HG02610 (cell line): ENCODE measurements around the gene CCDC102B.
"Not testable (repeated sequence)": the region's sequence is repeated elsewhere in the genome, so short reads cannot be mapped to it uniquely, and the experiment has no call there.

Experiments used
- ATAC-seq: cut with Tn5 transposase; IDR thresholded peaks from one replicate; pipeline ENCODE4 v1.9.1; 2021; ENCODE audit warnings: mild to moderate bottlenecking, moderate library complexity; ENCODE audit not compliant: unreplicated experiment

CCDC102B gene

DNA sequence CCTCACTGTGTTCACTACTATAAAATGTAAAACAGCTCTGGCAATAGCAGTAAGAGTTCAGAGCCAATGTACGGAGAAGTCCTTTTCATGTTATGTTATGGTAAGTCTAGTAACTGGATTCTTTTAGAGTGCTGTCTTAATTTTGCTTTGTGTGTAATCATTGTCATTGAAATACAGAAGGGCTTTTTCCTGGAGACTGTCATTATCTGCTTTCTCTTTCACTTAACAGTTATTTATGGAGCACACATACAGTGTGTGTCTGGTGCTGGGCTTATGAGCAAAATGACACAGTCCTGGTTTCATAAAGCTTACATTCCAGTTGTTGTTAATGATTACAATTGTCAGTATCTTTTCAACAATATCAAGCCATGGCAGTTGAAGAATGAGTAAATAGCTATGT is 95.5 kb downstream of the CCDC102B start:
- no peak for ATAC-seq

DNA sequence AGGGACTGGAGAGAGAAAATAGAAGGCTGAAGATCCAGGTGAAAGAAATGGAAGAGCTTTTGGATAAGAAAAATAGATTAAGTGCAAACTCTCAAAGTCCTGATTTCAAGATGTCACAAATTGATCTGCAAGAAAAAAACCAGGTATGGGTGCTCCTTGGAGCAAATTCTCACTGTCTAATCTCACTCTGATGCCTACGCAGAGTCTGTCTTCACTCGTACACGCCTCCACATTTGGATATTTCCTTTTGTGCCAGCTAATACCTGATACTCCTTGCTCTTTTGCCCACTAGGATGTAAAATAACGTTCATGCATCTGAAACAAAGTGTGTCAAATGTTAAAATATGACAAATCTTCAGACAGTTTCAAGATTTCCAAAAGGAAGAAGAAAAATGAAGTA is 99.4 kb downstream of the CCDC102B start:
- ATAC-seq, result no peak

DNA sequence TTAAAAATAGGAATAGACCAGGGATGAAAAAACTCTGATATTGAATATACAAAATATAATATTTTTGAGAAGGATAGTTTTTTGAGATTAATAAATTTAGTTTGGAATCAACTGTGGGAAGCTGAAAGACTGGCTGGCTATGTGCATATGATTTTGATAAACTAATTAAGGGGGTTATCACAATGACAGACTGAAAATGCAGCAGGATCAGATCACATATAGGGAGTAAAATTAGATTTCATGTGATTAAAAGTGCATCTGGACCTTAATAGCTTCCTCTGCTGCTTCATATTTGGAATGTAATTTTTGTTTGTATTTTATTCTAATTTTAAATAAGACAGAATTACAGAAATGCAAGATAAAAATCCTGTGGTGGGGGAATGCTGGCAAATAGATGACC is 111.7 kb downstream of the CCDC102B start:
- ATAC-seq, result no peak

DNA sequence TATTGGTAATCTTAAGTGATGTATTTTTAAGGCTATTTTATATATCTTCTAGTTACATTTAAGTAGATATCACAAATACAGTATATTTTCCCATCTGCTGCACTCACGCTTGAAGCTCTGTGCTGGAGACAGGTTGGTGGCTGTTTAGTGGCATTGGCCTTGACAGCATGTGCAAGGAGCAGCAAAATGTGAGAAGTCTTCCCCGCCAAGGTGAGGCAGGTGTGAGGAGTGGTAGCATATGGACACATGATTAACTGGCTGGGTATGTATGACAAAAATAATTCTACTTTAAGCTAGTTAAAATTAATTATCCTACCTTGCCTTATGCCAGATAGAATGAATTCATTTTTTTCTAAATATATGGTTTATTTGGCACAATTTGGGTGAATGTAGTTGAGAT is 117.2 kb downstream of the CCDC102B start:
- ATAC-seq, result no peak

DNA sequence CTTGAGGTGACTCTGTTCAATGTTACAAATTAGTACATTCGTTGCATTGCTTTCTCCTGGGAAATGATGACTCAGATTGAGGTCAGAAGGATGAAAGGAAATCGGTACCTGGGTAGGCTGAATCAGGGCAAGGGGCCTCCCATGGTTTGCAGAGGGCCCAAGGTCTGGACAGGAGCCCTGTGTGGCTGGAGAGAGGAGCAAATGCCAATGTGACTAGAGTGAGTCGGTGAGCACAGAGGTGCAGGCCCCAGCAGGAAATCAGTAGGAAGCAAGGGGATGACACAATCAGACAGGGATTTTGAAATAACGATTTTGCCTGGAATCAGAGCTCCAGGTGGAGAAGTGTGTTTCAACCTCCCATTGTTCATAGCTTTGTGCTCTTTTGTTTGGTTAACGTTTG is 118.9 kb downstream of the CCDC102B start:
- peak; percentile 34 for ATAC-seq

DNA sequence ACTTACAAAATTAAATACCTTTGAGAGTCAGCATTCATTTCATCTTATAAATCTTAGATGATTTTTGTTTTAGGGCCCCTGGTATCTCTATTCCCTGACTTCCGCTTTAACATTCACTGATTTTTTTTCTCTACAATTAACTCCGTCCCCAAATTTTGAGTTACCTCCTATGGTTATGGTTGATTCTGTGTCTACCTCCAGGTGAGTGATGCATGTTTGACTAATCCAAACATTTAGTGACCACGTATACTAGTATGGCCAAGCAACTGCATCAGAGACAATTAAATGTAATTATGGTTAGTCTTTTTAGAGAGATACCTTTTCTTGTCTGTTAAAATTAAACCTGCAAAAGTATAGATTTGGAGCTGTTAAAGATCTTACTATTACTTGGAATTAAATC is 120.3 kb downstream of the CCDC102B start:
- ATAC-seq, result no peak

DNA sequence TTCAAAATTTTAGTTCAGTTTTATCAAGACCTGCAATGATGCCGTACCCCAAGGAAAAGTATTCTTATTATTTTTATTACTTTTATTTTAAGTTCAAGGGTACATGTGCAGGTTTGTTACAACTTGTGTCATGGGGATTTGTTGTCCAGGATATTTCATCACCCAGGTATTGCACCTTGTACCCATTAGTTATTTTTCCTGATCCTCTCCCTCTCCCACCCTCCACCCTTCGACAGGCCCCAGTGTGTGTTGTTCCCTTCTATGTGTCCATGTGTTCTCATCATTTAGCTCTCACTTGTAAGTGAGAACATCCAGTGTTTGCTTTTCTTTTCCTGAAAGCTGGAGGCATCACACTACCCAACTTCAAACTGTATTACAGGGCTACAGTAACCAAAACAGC is 122.0 kb downstream of the CCDC102B start:
- no peak for ATAC-seq

DNA sequence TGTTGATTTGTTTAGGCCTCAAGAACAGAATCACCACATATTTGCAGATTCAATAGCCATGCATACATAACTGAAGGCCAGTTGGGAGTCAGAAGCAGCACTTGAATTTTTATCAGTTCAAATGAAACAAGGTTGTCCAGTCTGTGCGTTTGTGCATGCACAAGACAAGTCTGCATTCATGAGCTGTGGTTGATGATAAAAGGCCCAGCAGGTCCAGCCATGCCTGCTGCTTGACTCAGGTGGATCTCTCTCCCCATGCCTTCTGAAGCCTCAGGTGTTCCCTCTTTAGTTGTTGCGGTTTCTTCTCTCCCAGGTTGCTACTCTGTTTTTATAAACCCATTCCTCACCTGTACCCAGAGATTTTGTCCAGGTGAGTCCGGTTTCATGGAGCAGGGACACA is 124.5 kb downstream of the CCDC102B start:
- no peak for ATAC-seq

DNA sequence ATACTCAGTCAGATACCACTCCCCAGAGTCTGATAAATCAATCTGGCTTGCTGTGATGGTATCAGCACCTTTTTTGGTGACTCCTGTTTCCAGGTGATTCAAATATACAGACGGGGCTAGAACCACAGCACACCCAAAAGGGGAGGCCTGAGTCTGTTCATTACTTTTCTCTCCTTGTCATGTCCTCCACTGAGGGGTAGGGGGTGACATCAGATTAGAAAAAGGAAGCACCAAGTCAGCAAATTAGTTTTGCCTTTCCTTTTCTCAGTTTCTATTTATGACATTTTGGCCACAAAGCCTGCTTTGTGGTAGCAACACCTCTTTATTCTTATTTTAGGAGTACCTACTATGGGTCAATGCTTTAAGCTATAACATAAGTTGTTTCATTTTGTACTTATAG is 127.4 kb downstream of the CCDC102B start:
- ATAC-seq, result peak; percentile 90

DNA sequence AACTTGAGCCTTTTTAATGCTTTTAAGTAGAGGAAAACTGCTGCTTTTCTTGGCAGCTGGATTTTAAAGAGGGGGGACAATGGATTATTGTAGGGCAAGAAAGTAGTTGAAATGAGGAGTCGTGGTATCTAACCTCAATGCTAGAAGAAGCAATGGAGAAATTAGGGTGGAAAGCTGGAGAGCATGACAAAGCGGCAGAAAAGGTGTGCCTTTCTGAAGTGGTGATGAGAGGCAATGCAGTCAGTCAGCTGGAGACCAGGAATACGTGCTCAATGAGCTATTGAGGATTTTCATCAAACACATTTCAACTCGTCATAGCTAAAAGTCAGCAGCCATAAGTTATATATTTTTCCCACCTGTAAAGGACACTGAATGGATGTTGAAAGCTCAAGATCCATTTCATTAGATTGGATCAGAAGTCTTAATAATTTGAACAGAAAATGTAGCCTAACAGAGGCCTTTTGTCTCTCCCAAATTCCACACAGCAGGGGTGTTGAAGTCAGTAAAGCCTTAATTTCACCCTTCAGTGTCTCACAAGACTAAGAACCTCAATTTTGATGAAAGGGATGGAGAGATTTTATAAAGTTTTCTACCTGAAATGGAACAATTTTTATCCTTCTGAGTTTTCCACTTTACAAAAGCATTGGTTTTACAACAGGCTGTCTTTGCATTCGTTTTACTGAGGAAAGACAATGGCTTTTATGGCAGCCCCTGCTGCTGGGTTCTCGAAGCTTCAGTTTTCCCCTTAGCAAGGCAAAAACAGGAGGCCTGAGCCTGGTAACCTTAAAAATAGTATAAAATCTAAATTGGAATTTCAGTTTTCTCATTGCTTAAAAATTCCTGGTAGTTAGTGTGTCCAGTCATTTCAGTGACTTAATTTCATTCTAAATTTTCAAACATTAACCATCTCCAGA is 131.1 kb downstream of the CCDC102B start:
- no peak for ATAC-seq

DNA sequence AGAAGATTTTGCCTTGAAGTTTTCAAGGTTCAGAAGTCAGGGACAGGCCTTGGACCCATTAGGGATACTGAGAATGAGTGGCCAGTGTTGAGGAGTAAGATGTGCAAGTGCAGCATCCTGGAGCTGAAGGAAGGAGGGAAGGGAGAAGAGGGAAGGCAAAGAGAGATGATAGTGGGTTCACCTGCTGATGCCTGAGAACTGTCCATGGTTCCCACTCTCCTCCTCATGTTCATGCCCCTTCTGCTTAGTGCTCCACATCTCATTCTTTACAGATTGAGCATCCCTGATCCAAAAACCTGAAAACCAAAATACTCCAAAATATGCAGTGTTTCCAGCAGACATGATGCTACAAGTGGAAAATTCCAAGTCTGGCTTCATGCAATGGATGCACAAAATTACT is 137.8 kb downstream of the CCDC102B start:
- ATAC-seq, result no peak

DNA sequence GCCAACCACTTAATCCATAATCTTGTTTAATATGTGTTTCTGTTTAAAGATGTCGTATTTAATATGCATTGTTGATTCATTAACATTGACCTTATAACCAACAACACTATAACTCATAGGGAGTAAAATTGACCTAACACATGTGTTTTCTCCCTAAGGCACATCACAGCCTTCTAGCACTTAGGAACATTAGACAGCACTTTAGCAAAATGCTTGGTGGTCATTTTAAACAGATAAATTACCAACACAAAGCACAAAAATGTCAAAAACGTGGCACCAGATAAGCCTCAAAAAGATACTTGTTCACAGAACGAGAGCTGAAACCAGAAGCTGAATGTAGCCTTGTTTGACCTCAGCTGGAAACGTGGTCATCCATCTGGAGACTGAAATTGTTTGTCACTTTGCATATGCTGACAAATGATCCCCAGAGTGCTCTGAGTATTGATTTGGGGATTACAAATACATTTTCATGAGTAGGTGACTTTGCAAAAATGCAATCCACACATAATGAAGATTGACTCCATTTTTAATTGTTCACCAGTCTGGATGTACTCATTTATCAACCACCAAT is 139.2 kb downstream of the CCDC102B start:
- no peak for ATAC-seq

DNA sequence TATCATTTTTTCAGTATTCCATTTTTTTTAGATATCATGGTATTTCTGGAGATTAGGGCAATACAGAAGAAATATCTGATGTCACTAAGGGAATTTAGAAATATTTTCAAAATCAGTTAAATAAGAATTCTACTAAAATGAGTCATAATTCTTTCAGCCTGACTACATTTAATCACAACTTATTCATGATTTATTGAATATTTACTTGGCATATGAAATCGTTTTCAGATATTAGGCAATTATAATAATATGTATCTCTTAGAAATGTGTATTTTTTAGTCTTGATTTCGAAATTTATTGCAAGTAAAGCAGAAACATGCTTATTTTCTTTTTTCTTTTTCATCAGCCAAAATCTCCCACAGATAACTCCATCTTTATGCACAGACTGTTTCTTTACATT is 142.2 kb downstream of the CCDC102B start:
- no peak for ATAC-seq

DNA sequence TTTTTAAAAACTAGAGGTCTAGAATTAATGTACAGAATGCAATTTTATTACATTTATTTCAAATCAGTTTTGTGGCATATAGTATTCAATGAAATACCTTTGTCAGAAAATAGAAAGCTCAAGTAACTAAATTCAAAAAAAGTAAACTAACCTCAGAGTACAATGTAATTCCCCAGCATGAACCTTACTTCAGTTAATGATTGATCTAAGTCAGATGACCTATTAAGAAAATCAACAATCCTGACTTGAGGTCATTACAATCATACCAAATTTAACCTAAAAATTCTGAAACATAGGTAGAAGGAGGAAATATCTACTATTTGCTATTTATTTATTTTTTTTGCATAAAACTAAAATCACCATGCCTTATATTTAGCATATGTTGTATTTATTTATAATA is 142.9 kb downstream of the CCDC102B start:
- no peak for ATAC-seq

DNA sequence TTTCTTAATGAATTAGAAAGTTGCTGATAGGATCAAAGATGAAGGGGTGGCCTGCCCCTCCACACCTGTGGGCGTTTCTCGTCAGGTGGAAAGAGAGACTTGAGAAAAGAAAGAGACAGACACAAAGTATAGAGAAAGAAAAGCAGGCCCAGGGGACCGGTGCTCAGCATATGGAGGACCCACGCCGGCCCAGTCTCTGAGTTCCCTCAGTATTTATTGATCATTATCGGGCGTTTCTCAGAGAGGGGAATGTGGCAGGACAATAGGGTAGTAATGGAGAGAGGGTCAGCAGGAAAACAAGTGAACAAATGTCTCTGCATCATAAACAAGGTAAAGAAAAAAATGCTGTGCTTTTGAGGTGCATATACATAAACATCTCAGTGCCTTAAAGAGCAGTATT is 144.3 kb downstream of the CCDC102B start:
- ATAC-seq, result no peak

DNA sequence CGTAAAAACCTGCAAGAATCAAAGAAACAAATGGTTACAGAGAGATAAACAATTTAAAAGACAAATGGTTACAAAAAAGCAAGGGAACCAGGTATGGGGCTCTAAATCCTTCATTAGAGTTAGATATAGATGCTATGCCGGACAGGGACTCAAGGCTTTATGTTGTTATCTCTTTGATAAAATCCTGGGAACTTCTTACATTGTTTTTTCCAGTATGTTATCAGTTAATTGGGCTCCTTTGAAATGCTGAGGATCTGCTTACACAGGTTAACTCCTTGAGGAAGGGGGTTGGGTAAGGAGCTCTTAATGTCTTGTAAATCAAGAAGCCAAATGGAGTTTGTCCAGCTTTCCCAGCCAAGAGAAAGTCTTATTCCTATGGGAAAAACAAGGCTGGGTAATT is 146.0 kb downstream of the CCDC102B start:
- ATAC-seq, result not testable (repeated sequence)

DNA sequence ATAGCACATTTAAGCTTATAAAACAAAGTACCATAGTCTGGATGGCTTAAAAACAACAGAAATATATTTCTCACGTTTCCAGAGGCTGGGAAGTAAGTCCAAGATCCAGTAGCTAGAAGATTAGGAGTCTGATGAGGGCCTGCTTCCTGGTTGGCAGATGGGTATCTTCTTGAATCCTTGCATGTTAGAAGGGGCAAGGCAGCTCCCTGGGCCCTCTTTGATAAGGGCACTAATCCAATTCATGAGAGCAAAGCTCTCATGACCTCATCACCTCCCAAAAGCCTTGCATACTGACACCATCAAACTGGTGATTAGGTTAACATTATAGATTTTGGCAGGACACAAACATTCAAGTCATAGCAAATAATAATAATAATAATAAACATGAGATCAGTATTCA is 146.4 kb downstream of the CCDC102B start:
- ATAC-seq, result no peak

DNA sequence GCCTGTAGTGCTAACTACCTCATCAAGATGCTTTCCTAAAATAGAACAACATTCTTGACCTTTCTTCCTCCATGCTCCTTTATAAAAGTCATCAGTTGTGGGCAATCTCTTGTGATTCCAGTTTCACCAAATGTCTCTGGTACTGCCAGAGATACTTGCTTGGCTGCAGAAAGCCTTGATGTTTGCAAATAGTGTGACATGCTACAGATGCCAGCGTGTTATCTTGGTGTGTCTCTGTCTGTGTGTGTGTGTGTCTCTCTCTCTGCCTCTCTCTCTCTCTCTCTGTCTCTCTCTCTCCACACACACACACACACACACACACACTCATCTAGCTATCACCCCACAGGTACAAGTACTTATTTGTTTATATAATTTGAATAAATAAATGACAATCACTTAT is 146.9 kb downstream of the CCDC102B start:
- no peak for ATAC-seq

DNA sequence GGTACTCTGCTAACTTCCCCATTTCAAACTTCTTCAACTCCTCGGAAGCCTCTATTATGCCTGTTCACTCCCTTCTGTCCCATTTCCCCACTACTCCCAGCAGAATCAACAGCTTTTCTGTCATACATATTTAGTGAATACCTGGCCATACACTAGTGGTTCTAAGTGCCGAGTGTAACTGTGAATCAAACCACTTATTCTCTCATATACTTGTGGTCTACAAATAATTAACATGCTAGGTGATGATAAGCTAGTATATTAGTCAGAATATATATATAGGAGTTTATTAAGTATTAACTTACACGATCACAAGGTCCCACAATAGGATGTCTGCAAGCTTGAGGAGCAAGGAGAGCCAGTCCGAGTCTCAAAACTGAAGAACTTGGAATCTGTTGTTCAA is 150.7 kb downstream of the CCDC102B start:
- ATAC-seq, result no peak

DNA sequence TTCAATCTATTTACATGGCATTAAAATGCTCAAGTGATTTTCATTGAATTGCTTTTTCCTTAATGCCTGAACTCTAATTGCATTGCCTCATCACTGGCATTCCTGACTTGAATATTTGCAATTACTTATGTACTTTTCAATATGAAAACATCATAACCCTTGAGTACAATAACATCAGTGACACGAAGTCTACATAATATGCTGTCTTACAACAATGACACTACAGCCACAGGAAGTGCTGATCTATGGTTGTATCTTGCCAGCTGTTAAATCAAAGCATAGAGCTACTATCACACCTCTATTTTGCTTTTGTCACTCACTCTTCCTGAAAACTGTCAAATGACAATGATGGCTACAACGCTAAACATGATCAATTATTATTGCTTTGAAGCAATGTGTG is 156.9 kb downstream of the CCDC102B start:
- no peak for ATAC-seq

DNA sequence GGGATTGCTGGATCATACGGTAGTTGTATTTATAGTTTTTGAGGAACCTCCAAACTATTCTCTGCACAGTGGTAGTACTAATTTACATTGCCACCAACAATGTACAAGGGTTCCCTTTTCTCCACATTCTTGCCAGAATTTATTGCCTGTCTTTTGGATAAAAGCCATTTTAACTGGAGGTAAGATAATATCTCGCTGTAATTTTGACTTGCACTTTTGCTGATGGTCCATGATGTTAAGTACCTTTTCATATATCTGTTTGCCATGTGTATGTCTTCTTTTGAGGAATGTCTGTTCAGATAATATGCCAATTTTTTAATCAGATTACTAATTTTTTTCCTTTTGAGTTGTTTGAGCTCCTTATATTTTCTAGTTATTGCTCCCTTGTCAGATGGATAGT is 158.8 kb downstream of the CCDC102B start:
- ATAC-seq, result no peak

DNA sequence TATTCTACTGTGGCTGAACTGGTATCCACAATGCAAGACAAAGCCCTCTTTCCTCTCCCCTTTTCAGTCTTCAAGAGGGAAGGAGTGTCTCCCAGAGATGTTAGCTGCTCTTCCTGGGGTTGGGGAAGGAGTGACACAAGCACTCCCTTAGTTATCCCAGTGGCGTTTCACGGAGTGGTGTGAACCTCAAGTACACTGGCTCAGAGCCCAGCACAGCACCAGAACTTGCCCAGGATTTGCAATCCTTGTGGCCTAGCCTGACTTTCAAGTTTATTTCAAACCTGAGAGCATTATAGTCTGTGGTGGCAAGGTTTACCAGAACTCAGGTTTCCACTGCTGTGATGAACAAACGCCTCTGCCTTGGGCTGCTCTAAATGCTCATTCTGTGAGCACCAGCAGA is 162.5 kb downstream of the CCDC102B start:
- no peak for ATAC-seq

DNA sequence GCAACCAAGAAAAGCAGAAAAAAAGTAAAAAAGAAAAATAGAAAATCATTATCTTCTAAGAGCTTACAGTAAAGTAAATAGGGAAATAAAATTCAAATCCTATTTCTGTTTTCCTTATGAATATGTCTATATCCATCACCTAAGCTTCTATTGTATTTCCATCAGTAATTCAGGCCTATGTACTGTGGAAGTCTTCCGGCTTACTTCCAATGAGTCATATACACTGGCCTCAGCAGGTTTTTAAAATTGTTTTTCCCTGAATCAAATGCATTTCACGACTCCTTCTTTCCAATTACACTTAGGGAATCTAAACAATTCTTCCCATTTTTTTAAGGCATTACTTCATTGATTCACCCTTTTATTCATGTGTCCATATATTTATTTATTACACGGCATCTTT is 164.7 kb downstream of the CCDC102B start:
- no peak for ATAC-seq
